ENCODE results near the gene CDPF1.

DNA sequence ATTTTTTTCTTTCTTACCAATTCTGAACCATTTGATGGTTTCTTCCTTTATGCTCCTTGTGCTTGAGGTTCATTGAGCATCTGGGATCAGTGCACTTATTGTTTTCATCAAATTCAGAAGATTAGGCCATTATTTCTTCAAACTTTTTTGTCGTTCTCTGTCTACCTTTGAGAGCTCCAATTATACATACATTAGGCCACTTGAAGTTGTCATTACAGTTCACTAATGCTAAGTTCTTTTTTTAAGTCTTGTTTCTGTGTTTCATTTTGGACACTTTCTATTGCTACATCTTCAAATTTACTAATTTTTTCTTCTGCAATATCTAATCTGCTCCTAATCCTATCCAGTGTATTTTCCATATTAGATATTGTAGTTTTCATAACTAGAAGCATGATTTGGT, 40.8 kb downstream of the CDPF1 start:
- TF ChIP-seq CTCF (conservative IDR thresholded peaks at IDR 0.05 in 1 of 2, IDR thresholded peaks at IDR 0.05 in 1 of 2; ENCODE audit: extremely low read depth in 1 of 2, insufficient read depth in 1 of 2, low read depth in 1 of 2, low read length in 2 of 2) (no peak), EZH2 (IDR thresholded peaks at IDR 0.05; ENCODE audit: borderline replicate concordance, low read length) (no peak)
